Neural progenitor cell (in vitro differentiated cells): ENCODE results near the gene LMTK2.

Experiments
- EZH2 ChIP-seq: fragments of 200-600 bp; sonication (generic); IDR thresholded peaks from 2 replicates; pipeline ENCODE4 v1.6.1; 2017; ENCODE audit warnings: antibody characterized with exemption, mild to moderate bottlenecking, moderate library complexity
- EZH2phosphoT487 ChIP-seq: fragments of 200-600 bp; sonication (generic); IDR thresholded peaks from 2 replicates; pipeline ENCODE4 v1.6.1; 2017; ENCODE audit warnings: antibody characterized with exemption
- TF ChIP-seq, protein P1 (sequence below): fragments of 200-600 bp; sonication (generic); IDR thresholded peaks from 2 replicates; pipeline ENCODE4 v1.5.1; 2017; ENCODE audit warnings: antibody characterized with exemption, mild to moderate bottlenecking

DNA sequence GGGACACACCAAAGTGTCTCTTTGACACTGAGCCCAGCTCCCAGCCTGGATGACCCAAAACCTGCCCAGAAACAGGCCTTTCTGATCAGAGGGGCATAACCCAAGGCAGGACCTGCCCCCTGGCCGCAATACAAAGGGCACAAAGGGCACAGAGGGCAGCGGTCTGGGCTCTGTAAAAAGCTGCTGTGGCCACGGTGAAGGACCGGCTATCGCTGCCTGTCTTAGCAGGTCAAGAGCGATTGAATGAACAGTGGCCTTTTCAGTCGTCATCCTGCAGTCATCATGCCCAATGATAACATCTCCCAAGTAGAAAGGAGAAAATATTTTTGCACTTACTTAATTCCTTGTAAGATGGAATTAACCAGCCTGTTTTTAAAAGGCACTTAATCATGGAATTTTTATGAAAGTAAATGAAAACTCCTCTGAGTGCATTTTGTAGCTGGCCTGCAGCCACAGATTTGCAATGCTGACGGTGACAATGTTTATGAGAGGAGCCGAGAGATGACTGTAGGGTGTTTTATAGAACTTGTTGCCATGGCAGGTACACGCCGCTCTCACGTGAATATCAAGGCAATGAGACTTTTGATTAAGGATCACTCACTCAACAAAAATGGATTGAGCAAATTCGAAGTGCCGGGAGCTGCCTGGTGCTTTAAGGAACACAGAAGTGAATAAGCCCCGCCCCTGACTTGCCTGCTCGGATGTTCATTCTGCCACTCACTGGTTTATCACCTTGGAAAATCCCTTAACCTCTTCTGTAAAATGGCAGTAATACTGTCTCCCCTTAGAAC lies 57.2 kb downstream of the LMTK2 start:
- TF ChIP-seq, protein P1, sequence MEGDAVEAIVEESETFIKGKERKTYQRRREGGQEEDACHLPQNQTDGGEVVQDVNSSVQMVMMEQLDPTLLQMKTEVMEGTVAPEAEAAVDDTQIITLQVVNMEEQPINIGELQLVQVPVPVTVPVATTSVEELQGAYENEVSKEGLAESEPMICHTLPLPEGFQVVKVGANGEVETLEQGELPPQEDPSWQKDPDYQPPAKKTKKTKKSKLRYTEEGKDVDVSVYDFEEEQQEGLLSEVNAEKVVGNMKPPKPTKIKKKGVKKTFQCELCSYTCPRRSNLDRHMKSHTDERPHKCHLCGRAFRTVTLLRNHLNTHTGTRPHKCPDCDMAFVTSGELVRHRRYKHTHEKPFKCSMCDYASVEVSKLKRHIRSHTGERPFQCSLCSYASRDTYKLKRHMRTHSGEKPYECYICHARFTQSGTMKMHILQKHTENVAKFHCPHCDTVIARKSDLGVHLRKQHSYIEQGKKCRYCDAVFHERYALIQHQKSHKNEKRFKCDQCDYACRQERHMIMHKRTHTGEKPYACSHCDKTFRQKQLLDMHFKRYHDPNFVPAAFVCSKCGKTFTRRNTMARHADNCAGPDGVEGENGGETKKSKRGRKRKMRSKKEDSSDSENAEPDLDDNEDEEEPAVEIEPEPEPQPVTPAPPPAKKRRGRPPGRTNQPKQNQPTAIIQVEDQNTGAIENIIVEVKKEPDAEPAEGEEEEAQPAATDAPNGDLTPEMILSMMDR = no peak
- TF ChIP-seq EZH2phosphoT487 = no peak
- TF ChIP-seq EZH2 = no peak
